Ammon's horn (tissue), 1 donor: ENCODE measurements around the gene TMEM207.
A peak's percentile ranks its signal among the peaks of the same experiment; 100 is the strongest.
"Not testable (repeated sequence)": the region's sequence is repeated elsewhere in the genome, so short reads cannot be mapped to it uniquely, and the experiment has no call there.

ENCODE experiments used
- DNase-seq: peaks from one replicate; pipeline ENCODE4 v3.0.0-alpha.2; 2016; ENCODE audit warnings: low spot score

Gene TMEM207

DNA sequence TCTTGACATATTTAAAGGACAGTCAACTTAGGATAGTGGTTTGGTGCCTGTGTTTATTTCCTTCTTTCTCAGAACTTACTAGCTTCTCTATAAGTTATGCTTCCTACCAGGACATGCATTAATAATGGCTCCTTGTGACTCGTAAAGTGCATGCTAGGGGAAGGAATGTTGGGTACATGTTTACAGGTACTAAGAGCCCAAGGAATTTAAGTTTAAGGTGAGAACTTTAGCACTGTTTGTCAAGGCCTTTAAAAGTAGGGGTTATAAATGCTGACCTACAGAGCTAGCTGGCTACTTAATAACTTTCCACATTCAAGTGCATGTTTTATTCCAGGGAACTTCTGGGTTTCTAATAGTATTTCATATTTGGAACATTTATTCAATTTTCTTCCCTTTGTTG is at the start of gene TMEM207:
Gene TMEM207, minus strand, starts transcription at position 101 of the 400 bp plus-strand sequence. Its CDS starts 92 bp downstream, at position 9.
- no peak for DNase-seq

- DNase-seq = no peak
These were observed 49.4 kb upstream of the TMEM207 start for GRCh38 chr3:190499122-190499521.

DNA sequence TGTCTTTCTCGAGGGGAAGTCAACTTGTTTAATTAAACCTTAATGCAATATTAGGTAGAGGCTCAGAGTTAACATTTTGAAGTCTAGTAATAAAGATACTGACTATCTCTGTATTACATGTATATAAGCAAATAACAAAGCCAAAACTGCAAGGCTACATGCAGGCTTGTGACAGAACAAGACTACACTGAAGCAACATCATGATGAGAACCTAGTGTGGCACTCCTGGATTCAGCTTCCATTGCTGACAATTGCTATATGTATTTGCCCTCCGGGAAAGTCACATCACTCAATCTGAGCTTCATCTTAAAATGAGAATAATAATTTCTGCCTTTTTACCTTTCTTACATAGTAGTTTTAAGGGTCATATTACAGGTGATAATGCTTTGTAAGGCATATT is 48.6 kb upstream of the TMEM207 start:
- DNase-seq = no peak

DNA sequence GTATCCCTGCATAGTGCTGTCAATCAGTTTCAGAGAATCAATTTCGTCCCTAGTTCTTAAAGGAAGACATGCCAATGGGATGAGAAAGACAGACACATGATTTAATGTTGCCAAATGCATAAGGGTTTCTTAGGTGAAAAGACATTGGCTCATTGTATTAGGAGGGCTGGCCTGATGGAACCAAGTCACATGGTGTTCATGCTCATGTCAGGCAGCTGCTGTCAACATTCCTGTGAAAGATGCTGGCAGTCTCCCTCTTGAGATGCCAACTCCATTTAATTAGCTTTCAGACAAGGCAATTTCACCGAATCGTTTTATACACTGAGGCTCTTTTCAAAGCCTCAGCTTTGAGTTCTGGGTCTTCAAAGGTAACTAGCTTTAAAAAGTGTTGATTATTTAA is 48.1 kb upstream of the TMEM207 start:
- DNase-seq = peak; percentile 40

DNA sequence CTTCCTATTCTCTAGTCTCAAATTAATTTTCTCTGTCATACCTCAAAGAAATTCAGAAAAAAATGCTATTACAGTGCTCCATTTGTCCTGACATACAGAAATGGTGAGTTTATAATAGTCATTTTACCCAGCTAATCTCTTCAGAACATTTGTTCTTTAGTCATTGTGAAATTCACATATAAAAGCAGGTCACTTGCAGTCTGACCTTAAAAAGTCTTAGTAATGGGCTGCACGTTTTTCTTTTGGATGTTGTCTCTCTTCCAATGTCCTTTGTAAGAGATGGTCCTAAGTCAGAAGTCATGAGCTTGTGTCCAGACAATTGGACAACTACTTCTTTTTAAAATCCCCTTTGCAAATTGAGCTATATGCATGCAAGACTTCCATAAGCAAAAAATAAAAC is 47.2 kb upstream of the TMEM207 start:
- no peak for DNase-seq

DNA sequence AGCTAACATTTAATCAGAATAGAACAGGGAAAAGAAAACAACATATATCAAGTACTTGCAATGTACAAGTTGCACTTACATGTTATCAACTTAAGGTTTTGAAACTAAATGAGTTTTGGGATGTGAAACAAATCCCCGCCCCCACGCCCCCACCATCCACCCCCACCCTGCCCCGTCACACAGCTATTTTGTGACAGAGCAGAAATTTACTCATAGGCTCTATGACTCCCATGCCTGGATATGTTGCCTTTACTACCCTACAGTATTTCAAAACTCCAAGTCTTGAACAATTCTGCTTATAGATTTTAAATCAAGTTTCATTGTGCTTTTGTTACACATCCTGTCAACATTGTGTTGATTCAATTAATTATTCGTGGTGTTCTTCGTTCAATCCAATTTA is 46.1 kb upstream of the TMEM207 start:
- no peak for DNase-seq

- no peak for DNase-seq
These were observed 45.7 kb upstream of the TMEM207 start for GRCh38 chr3:190495354-190495753.

GRCh38 chr3:190494907-190495306 is 45.2 kb upstream of the TMEM207 start:
- no peak for DNase-seq

DNA sequence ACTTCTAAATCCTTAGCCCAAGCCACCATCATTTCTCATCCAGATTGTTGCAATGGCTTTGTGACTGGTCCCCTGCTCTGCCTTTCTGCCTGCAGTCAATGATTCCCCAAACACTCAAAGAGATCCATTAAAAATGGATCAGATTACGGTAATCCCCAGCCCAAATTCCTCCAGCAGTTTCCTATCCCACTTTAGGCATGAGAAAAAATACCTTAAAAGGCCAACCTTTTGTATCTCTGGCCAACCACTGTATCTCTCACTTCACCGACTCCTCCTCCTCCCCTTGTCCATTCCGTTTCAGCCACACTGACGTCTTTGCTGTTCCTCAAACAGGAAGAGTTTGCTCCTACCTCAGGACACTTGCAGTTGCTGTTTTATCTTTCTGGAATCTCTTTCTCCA is 43.3 kb upstream of the TMEM207 start:
- DNase-seq = no peak

GRCh38 chr3:190492129-190492528 is 42.4 kb upstream of the TMEM207 start:
- peak; percentile 31 for DNase-seq

GRCh38 chr3:190491533-190492054 is 41.9 kb upstream of the TMEM207 start:
- no peak for DNase-seq

- peak; percentile 13 for DNase-seq
These were observed 37.4 kb upstream of the TMEM207 start for GRCh38 chr3:190486908-190487607.

- DNase-seq = peak; percentile 62
These were observed 36.8 kb upstream of the TMEM207 start for GRCh38 chr3:190486533-190486864.

- no peak for DNase-seq
These were observed 36.3 kb upstream of the TMEM207 start for GRCh38 chr3:190485830-190486532.

DNA sequence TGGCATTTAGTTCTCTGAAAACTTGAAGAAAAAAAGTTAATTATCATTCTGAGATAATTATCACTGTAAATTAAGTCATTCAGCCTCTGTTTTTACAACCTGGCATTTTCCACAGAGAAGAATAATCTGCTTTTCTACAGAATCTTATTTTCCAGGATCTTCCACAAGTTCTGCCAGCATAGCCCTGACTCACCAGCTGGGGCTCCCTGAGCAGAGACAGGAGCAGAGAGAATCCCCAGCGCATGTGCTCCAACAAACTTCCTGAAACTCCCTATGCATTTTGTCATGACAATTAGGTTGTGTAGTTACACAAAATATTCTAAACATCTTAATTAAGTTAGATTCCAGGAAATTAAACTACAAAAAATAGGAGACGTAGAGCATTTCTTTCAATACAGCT is 32.1 kb upstream of the TMEM207 start:
- no peak for DNase-seq

DNA sequence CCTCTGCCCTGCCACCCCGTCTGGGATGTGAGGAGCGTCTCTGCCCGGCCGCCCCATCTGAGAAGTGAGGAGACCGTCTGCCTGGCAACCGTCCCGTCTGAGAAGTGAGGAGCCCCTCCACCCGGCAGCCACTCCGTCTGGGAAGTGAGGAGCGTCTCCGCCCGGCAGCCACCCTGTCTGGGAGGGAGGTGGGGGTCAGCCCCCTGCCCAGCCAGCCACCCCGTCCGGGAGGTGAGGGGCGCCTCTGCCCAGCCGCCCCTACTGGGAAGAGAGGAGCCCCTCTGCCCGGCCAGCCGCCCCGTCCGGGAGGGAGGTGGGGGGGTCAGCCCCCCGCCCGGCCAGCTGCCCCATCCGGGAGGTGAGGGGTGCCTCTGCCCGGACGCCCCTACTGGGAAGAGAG is 23.6 kb upstream of the TMEM207 start:
- DNase-seq = not testable (repeated sequence)

DNA sequence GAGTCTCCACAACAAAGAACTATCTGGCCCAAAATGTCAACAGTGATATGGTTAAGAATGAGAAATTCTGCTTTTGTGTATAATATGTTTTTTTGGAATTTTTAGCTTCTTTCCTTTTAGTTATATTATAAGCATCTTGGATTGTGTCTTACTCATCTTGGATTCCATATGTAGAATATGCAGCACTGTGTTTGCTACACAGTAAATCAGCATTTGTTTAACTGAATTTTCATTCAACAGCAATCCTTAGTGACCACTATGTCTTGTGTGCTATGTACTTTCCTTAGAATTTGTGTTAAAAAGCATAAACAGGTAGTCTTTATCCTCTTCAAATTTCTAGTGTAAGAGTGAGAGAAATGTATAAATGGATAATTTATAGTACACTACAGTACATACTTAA is 18.2 kb upstream of the TMEM207 start:
- no peak for DNase-seq

DNA sequence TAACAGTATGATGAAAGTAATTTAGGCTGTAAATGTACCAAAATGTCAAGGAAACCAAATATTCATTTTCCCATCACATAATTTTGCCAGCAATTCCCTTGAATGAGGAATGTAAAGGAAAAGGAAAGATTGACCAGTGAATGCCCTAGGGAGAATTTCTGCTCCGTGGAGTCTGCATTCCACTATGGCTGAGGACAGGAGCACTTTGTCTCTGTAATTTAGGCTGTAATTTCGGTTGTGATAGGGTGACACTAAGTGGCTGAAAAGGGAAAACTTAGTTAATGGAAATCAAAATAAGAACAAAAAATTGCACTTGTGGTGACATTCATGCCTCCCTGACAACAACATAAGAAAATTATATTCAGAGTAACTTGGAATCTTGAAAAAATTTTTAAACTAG is 8.3 kb upstream of the TMEM207 start:
- DNase-seq = peak; percentile 12

GRCh38 chr3:190456770-190457169 is 7.1 kb upstream of the TMEM207 start:
- no peak for DNase-seq

GRCh38 chr3:190455828-190456227 is 6.1 kb upstream of the TMEM207 start:
- DNase-seq = no peak

DNA sequence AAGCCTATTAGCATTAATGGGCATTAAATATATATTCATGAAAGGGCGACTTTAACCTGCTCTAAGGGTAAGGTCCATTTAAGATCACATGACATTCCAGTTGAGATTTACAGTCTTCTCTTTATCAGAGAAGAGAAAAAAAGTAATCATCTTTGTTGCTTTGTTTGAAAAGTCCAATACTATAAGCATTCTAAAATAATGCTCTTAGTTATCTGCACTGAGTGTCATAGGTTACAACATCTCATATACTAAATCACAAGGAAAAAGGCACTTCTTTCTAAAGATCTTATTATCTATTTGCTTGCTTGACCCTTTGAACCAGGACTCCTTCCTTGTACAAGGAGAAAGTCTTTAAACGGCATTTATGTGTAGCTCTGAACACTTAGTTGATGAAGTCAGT is 1.4 kb downstream of the TMEM207 start:
- DNase-seq = no peak

DNA sequence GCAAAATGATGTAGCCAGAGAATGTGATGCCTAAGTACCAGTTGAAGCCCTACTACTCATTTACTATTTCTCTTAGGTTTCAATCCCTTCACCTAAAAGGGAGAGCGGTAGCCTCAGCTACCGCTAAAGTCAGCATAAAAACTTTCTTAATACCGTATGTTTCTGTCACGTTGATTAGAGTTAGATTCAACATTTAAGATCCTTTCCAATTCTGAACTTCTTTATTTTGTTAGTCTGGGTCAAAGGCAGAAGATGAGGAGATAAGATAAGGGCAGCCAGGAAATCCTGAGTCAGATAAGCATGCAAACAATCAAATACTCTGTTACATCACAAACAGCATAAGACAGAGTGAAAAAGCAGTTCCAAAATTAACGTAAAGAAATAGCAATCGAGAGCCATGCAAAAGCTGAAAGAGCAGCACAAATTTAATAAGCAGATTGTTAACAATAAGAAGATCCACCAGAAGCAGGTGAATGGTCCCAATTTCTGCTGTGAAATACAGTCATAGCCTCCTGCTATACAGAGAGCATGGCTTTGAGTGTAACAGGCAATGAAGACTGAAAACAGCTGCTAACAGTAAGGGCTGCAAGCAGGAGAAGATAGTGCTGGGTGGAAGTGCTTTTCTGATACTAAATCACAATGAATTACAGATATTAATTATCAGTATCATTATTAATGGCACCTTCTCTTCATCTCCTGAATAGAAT is 3.0 kb downstream of the TMEM207 start:
- DNase-seq = no peak

GRCh38 chr3:190444576-190445145 is 5.0 kb downstream of the TMEM207 start:
- DNase-seq = no peak
